Upper lobe of left lung (tissue), 4 donors: Measurements from ENCODE around the gene NT5M.

Source experiments
- EP300 ChIP-seq, 4 donors: sonication (generic); formaldehyde crosslinking; IDR thresholded peaks; one replicate each; pipeline ENCODE4 v1.5.1; 2017; ENCODE audit warnings: antibody characterized with exemption in 4 of 4, control low read depth in 2 of 4
- POLR2AphosphoS5 ChIP-seq, 2 donors: sonication (generic); formaldehyde crosslinking; IDR thresholded peaks; one replicate each; pipeline ENCODE4 v1.5.1; 2017; ENCODE audit warnings: antibody characterized with exemption in 2 of 2
- TF ChIP-seq, protein P1 (sequence below), 6 experiments: fragments of 450-650 bp in 4 of 6; fragments of 200-600 bp in 2 of 6; sonication (generic) in 2 of 6; IDR thresholded peaks; one replicate each; pipeline ENCODE4 v1.5.1; 2016 to 2019; ENCODE audit warnings: antibody characterized with exemption in 6 of 6

DNA sequence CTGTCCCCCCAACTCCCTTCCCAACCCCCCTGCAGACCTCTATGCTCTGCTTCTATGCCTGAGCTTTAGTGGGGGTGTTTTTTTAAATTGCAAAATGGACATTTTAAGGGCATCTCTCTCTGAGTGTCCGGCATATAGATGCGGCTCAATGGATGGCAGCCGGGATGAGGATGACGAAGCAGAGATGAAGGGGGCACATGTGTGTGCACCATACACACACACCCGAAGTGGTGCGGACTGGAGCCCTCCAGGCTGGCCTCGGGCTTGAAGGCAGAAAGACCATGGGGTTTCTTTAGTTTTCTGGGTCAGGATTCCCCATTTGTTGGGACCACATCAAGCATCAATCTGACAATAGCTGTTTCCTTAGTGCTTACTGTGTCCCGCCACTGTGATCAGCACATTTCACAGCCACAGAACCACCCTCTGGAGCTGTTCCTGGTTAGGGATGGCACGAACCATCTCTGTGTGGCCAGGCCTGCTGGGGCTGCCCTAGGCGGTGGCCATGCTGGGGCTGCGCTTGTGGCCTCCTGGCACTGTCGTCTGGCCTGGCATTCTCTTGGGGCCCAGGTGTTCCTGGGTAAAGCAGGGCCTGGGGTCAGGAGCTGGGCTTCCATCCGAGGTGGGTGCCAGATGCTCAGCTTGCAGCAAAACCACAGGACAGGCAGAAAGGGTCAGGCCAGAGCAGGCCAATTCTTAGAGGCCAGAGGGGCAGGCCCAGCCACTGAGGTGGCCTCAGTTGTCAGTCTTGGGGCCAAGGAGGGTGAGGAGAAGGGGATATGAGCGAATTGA is 49.9 kb downstream of the NT5M start:
- TF ChIP-seq, protein P1, sequence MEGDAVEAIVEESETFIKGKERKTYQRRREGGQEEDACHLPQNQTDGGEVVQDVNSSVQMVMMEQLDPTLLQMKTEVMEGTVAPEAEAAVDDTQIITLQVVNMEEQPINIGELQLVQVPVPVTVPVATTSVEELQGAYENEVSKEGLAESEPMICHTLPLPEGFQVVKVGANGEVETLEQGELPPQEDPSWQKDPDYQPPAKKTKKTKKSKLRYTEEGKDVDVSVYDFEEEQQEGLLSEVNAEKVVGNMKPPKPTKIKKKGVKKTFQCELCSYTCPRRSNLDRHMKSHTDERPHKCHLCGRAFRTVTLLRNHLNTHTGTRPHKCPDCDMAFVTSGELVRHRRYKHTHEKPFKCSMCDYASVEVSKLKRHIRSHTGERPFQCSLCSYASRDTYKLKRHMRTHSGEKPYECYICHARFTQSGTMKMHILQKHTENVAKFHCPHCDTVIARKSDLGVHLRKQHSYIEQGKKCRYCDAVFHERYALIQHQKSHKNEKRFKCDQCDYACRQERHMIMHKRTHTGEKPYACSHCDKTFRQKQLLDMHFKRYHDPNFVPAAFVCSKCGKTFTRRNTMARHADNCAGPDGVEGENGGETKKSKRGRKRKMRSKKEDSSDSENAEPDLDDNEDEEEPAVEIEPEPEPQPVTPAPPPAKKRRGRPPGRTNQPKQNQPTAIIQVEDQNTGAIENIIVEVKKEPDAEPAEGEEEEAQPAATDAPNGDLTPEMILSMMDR (IDR thresholded peaks at IDR 0.05): no peak
- TF ChIP-seq EP300 (IDR thresholded peaks at IDR 0.05) (no peak), POLR2AphosphoS5 (IDR thresholded peaks at IDR 0.05) (no peak)
